PC-9 (cell line): Measurements from ENCODE around the gene C1orf105. TPM values are rescaled to one million over a fixed set of nuclear protein-coding genes. Genes with fewer than 3 reads are reported as not detected.
A peak's percentile ranks its signal among the peaks of the same experiment; 100 is the strongest.
"Not testable (repeated sequence)": the region's sequence is repeated elsewhere in the genome, so short reads cannot be mapped to it uniquely, and the experiment has no call there.

Source experiments
- BruUV-seq: library from RNA; stranded (reverse); fragments of 400-500 nt; replicated peaks from 2 replicates; lab custom pipeline; 2021; lab: Mats Ljungman, UMichigan
- CTCF ChIA-PET: fragments of 300-600 bp; sonication (Branson Sonifier 250); formaldehyde crosslinking; loops from one replicate; lab custom pipeline; 2022; ENCODE audit warnings: antibody characterized with exemption; lab: Charles Lee
- POLR2A ChIA-PET: fragments of 300-600 bp; sonication (Branson Sonifier 250); formaldehyde crosslinking; loops from one replicate; lab custom pipeline; 2022; ENCODE audit warnings: antibody characterized with exemption; ENCODE audit not compliant: unreplicated experiment; lab: Charles Lee
- DNase-seq, 2 experiments: peaks; one replicate each; pipeline versions ENCODE4 v3.0.0 to v3.0.0-alpha.2; 2015 to 2022; ENCODE audit warnings: mixed read lengths in 1 of 2
- H2AFZ ChIP-seq: fragments of 200-600 bp; sonication (generic); 2 replicates; pipeline ENCODE4 v1.8.1; 2017; ENCODE audit warnings: antibody characterized with exemption
- H3F3A ChIP-seq: fragments of 200-600 bp; sonication (generic); 2 replicates; pipeline ENCODE4 v1.8.1; 2017; ENCODE audit warnings: antibody characterized with exemption, mild to moderate bottlenecking, low read depth; ENCODE audit not compliant: insufficient read depth
- H3K27ac ChIP-seq: fragments of 200-600 bp; sonication (generic); 2 replicates; pipeline ENCODE4 v1.6.1; 2016; ENCODE audit warnings: mixed run types
- H3K27me3 ChIP-seq: fragments of 200-600 bp; sonication (generic); 2 replicates; pipeline ENCODE4 v1.6.1; 2016; ENCODE audit warnings: low read depth, mixed run types; ENCODE audit not compliant: insufficient read depth
- H3K36me3 ChIP-seq: fragments of 200-600 bp; sonication (generic); 2 replicates; pipeline ENCODE4 v1.6.1; 2016; ENCODE audit warnings: low read depth, mixed run types
- H3K4me1 ChIP-seq: fragments of 200-600 bp; sonication (generic); replicated peaks from 2 replicates; pipeline ENCODE4 v1.6.1; 2016; ENCODE audit warnings: mixed run types; ENCODE audit not compliant: insufficient read depth
- H3K4me2 ChIP-seq: fragments of 200-600 bp; sonication (generic); 2 replicates; pipeline ENCODE4 v1.6.1; 2017; ENCODE audit warnings: mixed run types
- H3K4me3 ChIP-seq: fragments of 200-600 bp; sonication (generic); 2 replicates; pipeline ENCODE4 v1.6.1; 2016; ENCODE audit warnings: mixed run types
- H3K79me2 ChIP-seq: fragments of 200-600 bp; sonication (generic); 2 replicates; pipeline ENCODE4 v1.6.1; 2017; ENCODE audit warnings: low read depth, mixed run types
- H3K9me2 ChIP-seq: fragments of 200-600 bp; sonication (generic); 2 replicates; pipeline ENCODE4 v1.8.1; 2017; ENCODE audit warnings: mild to moderate bottlenecking; ENCODE audit not compliant: insufficient read depth
- H3K9me3 ChIP-seq: fragments of 200-600 bp; sonication (generic); 2 replicates; pipeline ENCODE4 v1.8.1; 2016; ENCODE audit warnings: low read depth; ENCODE audit not compliant: insufficient read depth
- H4K20me1 ChIP-seq: fragments of 200-600 bp; sonication (generic); 2 replicates; pipeline ENCODE4 v1.8.1; 2017; ENCODE audit not compliant: insufficient read depth
- EZH2 ChIP-seq: fragments of 200-600 bp; sonication (generic); IDR thresholded peaks from 2 replicates; pipeline ENCODE4 v1.8.0; 2017; ENCODE audit warnings: antibody characterized with exemption, low read depth
- intact Hi-C: fragments of 100-400 bp; cut with micrococcal nuclease; formaldehyde crosslinking; loops from one replicate; pipeline ENCODE4 v1.10.0; 2022; ENCODE audit not compliant: unreplicated experiment
- total RNA-seq: library from RNA; stranded (reverse); gene quantifications from 2 replicates; pipeline ENCODE4 v1.2.3, GENCODE V29; 2021
- TF ChIP-seq, protein P1 (sequence below): fragments of 200-600 bp; sonication (generic); conservative IDR thresholded peaks from 2 replicates; pipeline ENCODE4 v1.6.1; 2017; ENCODE audit warnings: mixed run types, antibody characterized with exemption, mild to moderate bottlenecking, moderate library complexity

The C1orf105 gene
- total RNA-seq, 1 experiment from 2014 or later: not detected

DNA sequence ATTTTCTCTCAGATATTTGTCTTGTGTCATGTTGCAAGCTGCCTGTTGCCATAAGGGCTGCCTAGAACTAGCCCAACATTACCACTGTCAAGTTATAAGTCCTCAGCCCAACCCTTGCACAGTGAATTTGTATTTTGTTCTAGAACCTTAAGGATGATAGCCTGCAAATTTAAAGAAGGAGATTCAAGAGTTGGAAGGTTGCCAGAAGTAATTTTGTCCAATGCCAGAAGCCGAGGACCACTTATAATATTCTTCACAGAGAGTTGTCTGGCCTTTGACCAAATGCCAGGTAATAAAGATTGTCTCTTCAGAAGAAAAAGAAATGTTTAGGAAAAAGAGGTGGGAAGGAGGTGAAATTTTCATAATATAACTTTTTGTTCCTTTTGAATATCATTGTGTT lies 71.9 kb downstream of the C1orf105 start:
- POLR2A ChIA-PET: interaction anchor here (0.6 kb wide), 1 partner anchor 1711 kb away, joined by 3 read pairs; no protein-coding TSS in a partner anchor
- Histone ChIP-seq H3K9me3 (no peaks in the 10 kb centered on the region), H3F3A (peaks cover 6% of the 10 kb centered on the region; the same call in 1 of the 2 replicates), H3K4me2 (no peak overlapping the region), H3K9me2 (no peaks in the 10 kb centered on the region), H4K20me1 (no peaks in the 10 kb centered on the region), H3K27ac (no peak overlapping the region), H3K4me1 (peaks cover 8% of the 10 kb centered on the region), H3K36me3 (no peaks in the 10 kb centered on the region), H3K27me3 (no peaks in the 10 kb centered on the region), H2AFZ (no peak overlapping the region), H3K4me3 (no peak overlapping the region), H3K79me2 (no peaks in the 10 kb centered on the region)
- DNase-seq: no peak
- no TSS peak for BruUV-seq
- CTCF ChIA-PET: no interaction called here
- TF ChIP-seq, protein P1, sequence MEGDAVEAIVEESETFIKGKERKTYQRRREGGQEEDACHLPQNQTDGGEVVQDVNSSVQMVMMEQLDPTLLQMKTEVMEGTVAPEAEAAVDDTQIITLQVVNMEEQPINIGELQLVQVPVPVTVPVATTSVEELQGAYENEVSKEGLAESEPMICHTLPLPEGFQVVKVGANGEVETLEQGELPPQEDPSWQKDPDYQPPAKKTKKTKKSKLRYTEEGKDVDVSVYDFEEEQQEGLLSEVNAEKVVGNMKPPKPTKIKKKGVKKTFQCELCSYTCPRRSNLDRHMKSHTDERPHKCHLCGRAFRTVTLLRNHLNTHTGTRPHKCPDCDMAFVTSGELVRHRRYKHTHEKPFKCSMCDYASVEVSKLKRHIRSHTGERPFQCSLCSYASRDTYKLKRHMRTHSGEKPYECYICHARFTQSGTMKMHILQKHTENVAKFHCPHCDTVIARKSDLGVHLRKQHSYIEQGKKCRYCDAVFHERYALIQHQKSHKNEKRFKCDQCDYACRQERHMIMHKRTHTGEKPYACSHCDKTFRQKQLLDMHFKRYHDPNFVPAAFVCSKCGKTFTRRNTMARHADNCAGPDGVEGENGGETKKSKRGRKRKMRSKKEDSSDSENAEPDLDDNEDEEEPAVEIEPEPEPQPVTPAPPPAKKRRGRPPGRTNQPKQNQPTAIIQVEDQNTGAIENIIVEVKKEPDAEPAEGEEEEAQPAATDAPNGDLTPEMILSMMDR: no peak
- TF ChIP-seq EZH2: no peak
- intact Hi-C loops: no loop called here

DNA sequence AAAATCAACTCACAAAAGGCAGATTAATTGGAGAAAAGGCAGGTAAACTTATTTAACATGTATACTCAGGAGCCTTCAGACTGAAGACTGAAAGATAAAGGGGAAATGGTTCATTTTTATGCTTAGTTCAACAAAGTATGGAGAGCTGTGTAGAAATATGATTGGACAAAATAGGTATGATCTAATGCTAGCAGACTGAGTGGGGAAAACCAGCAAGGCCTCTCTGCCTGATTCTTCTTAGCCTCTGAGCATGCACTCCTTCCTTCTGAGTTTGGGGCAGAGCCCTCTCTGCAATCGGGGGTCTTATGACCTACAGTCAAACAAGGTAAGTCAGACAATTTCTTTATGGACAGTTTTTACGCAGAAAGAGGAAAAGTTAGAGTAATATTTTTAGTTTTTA lies 73.7 kb downstream of the C1orf105 start:
- POLR2A ChIA-PET: no interaction called here
- H3K9me2 ChIP-seq: no peaks in the 10 kb centered on the region

DNA sequence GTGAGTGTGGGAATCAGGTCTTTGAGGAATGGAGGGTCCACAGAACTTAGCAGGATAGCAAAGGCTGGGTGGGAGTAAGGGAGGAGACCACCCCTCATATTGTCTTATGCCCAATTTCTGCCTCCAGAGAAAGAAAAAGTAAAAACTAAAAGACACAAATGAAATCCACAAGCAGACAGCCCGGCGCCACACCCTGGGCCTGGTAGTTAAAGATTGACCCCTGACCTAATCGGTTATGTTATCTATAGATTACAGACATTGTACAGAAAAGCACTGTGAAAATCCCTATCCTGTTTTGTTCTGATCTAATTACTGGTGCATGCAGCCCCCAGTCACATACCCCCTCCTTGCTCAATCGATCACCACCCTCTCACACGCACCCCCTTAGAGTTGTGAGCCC lies 75.6 kb downstream of the C1orf105 start:
- Histone ChIP-seq H3K4me1 (peaks cover 35% of the 10 kb centered on the region), H3F3A (peaks cover 26% of the 10 kb centered on the region)
- H3K9me3 ChIP-seq, H3K36me3 ChIP-seq, H2AFZ ChIP-seq, H3K79me2 ChIP-seq, intact Hi-C loops, H3K27me3 ChIP-seq, CTCF ChIA-PET, H3K4me3 ChIP-seq, H3K4me2 ChIP-seq, H4K20me1 ChIP-seq, H3K9me2 ChIP-seq, H3K27ac ChIP-seq, DNase-seq, BruUV-seq: not testable (repeated sequence)
- POLR2A ChIA-PET: interaction anchor here (0.6 to 0.7 kb wide), 2 partner anchors 28 to 36 kb away, joined by 4 to 10 read pairs; no protein-coding TSS in a partner anchor

More for the DNA sequence above, 73.7 kb downstream of the C1orf105 start:
- Histone ChIP-seq H3F3A (peaks cover 10% of the 10 kb centered on the region), H3K4me1 (peaks cover 19% of the 10 kb centered on the region), H3K27me3 (no peaks in the 10 kb centered on the region), H3K4me2 (no peak overlapping the region), H2AFZ (no peak overlapping the region), H3K79me2 (no peaks in the 10 kb centered on the region), H4K20me1 (no peaks in the 10 kb centered on the region), H3K4me3 (no peak overlapping the region), H3K27ac (no peak overlapping the region), H3K36me3 (no peaks in the 10 kb centered on the region), H3K9me3 (no peaks in the 10 kb centered on the region)
- intact Hi-C loops: no loop called here
- TF ChIP-seq, protein P1: no peak
- TF ChIP-seq EZH2: no peak
- CTCF ChIA-PET: no interaction called here
- BruUV-seq: no TSS peak
- no peak for DNase-seq

GRCh38 chr1:172496678-172497077 lies 76.2 kb downstream of the C1orf105 start:
- TF ChIP-seq, protein P1: no peak
- no peak for TF ChIP-seq EZH2
- DNase-seq: no peak
- Histone ChIP-seq H3F3A (peaks cover 26% of the 10 kb centered on the region), H3K9me3 (no peaks in the 10 kb centered on the region), H3K9me2 (no peaks in the 10 kb centered on the region), H3K27me3 (no peaks in the 10 kb centered on the region), H3K4me1 (peaks cover 35% of the 10 kb centered on the region), H3K27ac (no peak overlapping the region), H3K4me2 (peak overlapping the region; percentile 17; the same call in 1 of the 2 replicates), H4K20me1 (no peaks in the 10 kb centered on the region), H2AFZ (no peak overlapping the region), H3K79me2 (no peaks in the 10 kb centered on the region), H3K36me3 (no peaks in the 10 kb centered on the region), H3K4me3 (no peak overlapping the region)
- no TSS peak for BruUV-seq
- POLR2A ChIA-PET: interaction anchor here (0.6 to 1.2 kb wide), 3 partner anchors 29 to 106 kb away, joined by 9 to 10 read pairs (median 9); partner anchors contain the start of gene SUCO
- intact Hi-C loops: loop anchor here (1.0 kb wide), 4 partner anchors 18 to 143 kb away; no protein-coding TSS in a partner anchor
- CTCF ChIA-PET: no interaction called here
